GM12892 (cell line): ENCODE results near the gene COPS9.

Experiments
- POLR2A ChIP-seq: IDR thresholded peaks from 2 replicates; pipeline ENCODE4 v1.6.1; 2011; ENCODE audit warnings: low read depth, low read length, control low read depth
- POLR2AphosphoS5 ChIP-seq: IDR thresholded peaks from 2 replicates; pipeline ENCODE4 v1.6.1; 2011; ENCODE audit warnings: low read depth, low read length, control low read depth

DNA sequence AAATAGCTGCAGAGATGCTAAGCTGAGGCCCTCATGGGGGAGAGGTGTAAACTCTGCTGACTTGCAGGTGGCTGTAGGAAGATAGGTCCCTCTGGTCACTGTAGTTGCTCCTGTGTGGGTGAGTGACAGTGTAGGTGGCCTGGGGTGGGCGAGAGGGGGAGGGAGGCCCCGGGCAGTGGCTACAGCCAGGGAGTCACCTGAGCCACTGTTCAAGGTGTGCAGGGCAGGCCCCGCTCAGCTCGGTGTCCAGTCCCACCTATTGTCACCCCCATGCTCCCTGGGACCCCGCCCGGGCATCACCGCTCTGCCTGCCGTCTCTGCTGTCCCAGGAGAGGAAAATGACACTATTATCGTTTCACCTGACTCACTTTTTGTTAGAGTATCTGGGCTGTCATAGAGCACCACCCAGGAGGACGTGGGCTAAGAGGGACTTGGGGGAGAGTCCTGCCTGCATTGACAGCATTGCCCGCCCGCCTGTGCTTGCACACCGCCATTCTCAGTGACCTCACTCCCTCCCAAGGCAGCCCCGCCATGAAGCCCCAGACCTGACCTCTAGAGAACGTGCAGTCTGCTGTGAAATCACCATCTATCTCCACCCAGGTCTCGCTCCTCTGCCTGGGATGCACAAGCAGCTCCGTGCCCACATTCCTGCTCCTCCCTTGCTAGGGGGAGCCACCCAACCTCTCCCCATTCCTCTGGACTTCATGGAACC is 29.2 kb downstream of the COPS9 start:
- TF ChIP-seq POLR2A (no peak), POLR2AphosphoS5 (no peak)
